IPS-NIHi7 (cell line): Measurements from ENCODE around the gene TRIM24.

Experiments used
- DNase-seq: peaks from one replicate; pipeline ENCODE4 v3.0.0; 2012; ENCODE audit warnings: mixed read lengths; ENCODE audit errors: extremely low spot score

Gene TRIM24

DNA sequence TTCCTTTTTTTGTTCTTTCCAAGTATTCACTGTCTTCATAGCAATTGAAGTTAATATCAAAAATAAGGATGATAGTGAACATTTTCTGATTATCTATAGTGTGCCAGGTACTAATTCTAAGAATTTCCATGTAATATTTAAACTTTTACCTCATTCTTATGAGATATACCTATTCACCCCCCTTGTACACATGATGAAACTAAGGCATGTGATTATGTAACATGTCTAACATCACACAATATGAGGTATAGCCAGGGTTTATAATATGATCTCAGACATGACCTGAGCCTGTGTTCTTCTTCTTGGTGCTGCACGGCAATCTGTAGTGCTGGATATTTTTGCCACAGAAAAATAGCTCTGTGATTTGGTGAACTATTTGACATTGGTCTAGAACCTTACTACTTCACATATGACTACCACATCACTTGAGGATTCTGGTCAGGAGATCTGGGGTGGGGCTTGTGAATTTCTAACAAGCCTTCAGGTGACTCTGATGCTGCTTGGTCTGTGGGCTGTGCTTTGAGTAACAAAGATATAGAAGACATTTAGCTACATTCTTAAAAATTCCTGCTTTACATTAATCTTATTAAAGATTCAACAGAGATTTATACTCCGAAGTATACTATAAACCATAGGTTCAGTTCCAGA is 79.1 kb downstream of the TRIM24 start:
- no peak for DNase-seq

DNA sequence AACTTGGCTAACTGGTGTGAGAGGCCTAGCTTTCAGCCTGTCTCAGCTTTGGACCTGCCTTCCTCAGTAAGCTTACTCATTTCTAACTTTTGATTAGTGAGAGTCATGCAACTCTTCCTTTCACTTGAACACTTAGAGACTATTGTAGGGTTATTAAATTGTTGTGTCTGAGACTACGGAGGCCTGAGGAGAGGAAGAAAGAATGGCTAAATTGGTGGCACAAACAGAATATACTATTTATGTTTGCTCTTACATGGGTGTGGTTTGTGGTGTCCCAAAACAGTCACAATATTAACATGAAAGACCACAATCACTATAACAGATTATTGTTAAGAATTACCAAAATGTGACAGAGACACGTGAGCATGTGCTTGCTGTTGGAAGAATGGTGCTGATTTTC is 82.1 kb downstream of the TRIM24 start:
- no peak for DNase-seq

DNA sequence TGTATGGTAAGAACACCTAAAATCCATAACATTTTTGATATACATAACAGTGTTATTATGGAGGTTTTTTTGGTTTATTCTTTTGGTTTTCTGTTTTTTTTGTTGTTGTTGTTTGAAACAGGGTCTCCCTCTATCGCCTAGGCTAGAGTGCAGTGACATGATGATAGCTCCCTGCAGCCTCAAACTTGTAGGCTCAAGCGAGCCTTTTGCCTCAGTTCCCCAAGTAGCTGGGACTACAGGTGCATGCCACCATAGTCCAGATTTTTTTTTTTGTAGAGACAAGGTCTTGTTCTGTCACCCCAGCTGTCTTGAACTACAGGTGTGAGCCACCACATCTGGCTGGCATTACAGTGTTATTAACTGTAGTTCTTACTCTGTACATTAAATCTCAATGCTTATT is 83.7 kb downstream of the TRIM24 start:
- no peak for DNase-seq

DNA sequence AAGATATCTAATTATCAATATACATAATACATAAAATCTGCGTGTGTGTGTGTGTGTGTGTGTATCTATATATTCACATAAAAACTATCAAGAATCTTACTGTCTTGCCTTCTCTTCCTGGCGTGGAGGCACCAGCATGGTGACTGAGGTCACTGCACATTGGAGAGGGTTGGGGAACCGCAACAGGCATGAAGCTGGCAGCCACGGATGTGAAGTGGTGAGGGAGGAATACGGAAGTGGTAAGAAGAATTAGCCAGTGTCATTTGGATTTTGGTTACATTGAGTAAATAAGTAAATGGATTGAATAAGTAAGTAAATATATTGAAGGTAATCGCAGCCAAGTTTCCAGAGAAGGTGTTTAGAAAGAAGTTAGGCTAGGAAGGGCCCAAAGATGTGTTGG is 85.1 kb downstream of the TRIM24 start:
- no peak for DNase-seq

DNA sequence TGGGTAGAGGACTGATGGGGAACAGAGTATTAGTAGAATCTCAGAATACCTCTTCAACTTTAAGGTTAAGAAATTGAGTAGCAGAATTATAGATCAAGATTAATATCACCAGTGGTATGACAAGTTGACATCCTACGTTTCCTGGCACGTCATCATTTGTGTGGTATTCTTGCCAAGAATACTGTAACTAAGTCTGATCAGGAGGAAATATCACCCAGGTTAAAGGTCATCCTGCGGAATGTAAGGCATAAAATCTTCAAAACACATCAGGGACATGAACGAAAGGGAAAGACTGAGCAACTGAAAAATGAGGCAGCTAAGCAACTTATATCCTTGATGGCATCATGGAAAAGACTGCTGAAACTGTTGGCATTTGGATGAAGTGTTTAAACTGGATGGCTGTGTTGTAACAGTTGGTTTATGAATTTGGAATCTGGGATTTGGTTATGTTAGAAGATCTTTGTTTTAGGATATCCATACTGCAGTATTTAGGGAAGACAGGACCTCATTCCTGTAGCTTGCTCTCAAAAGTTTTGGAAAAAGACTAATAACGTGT is 86.1 kb downstream of the TRIM24 start:
- no peak for DNase-seq

DNA sequence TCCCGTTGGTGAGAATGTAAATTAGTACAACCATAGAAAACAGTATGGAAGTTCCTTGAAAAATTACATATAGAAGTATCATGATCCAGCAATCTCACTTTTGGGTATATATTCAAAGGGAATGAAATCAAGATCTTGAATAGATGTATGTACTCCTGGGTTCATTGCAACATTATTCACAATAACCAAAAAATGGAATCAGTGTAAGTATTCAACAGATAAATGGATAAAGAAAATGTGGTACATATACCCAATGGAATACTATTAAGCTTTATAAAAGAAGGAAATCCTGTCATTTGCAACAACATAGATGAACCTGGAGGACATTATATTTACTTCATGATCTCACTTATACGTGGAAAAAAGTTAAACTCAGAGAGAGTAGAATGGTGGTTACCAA is 86.8 kb downstream of the TRIM24 start:
- DNase-seq, result no peak

DNA sequence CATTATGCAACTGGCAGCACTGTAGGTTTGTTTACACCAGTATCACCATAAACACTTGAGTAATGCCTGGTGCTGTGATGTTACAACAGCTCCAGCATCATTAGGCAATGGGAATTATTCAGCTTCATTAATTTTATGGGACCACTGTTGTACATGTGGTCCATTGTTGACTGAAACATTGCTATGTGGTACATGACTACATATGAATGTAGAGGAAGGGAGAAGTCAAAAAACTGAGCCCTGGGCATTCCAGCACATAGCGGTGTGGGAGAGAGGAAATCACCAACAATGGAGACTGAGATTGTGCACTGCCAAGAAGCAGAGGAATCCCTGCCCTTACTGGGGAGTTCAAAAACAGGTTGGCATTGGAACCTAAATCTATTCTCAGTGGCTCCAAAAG is 89.0 kb downstream of the TRIM24 start:
- DNase-seq, result no peak

DNA sequence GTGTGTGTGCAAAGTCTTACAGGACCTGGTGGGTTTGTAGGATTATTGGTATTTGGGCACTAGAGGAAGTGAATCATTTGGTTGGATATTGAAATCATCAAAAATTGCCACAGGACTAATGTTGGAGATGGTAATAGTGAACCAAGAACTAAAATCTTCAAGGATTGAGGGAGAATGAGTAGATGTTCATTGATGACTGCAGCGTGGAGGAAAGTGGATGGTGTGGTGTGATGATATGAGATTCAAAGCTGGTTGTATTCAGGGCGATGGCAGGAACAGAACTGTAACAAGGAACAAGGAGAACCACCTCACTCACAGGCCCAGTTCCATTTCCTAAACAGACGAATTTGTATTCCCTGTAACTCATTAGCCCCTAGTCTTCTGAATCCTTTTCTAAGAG is 90.3 kb downstream of the TRIM24 start:
- DNase-seq, result no peak

DNA sequence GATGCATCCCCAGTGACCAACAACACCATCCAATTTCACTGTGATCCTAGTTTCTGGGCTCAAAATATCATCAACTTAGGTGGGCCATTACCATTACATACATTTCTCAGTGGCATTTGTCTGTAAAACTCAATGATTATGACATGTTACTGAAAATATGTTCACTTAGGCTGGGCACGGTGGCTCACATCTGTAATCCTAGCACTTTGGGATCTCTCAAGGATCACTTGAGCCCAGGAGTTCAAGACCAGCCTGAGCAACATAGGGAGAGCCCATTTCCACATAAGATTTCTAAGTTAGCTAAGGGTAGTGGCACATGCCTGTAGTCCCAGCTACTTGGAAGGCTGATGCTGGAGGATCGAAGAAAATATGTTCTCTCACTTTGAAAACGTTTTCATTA is 91.0 kb downstream of the TRIM24 start:
- no peak for DNase-seq

DNA sequence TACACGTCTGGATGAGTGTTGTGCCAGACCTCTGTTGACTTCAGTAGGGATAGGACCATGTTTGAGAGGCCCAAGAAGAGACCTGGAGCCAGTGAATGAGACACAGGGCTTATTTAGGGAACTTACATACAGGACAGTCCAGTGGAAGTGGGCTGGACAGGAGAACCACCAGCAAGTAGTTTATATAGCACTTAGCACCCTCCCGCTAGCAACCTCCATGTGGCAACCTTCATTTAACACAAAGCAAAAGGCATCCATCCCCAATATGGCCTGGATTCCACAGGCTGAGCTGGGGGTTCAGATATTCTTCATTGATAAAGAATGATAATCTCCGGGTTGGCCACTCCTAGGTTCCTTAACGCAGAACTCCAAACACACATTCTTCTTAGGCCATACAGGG is 93.7 kb downstream of the TRIM24 start:
- DNase-seq, result no peak

DNA sequence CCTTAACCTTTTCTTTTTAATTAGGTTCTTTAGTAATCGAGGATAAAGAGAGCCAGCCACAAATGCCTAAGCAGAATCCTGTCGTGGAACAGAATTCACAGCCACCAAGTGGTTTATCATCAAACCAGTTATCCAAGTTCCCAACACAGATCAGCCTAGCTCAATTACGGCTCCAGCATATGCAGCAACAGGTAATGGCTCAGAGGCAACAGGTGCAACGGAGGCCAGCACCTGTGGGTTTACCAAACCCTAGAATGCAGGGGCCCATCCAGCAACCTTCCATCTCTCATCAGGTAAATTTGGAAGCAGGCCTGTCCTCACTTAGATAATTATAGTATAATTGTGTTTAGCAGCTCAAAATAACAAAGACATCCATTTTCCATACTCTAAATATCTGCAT is 94.6 kb downstream of the TRIM24 start:
- DNase-seq, result no peak

DNA sequence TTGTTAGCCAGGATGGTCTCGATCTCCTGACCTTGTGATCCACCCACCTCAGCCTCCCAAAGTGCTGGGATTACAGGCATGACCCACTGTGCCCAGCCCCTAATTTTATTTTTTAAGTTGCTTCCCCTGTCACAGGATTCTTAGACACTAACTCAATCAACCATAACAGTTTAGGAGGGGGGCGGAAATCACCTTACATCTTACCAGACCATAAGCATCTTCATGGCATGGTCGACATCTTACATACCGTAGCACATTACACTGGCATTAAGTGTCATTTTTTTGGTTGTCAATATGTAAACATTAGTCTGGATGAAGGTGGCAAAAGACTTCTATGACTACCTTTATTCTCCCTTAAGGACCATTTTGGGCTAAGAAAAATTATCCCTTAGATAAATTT is 95.6 kb downstream of the TRIM24 start:
- no peak for DNase-seq

DNA sequence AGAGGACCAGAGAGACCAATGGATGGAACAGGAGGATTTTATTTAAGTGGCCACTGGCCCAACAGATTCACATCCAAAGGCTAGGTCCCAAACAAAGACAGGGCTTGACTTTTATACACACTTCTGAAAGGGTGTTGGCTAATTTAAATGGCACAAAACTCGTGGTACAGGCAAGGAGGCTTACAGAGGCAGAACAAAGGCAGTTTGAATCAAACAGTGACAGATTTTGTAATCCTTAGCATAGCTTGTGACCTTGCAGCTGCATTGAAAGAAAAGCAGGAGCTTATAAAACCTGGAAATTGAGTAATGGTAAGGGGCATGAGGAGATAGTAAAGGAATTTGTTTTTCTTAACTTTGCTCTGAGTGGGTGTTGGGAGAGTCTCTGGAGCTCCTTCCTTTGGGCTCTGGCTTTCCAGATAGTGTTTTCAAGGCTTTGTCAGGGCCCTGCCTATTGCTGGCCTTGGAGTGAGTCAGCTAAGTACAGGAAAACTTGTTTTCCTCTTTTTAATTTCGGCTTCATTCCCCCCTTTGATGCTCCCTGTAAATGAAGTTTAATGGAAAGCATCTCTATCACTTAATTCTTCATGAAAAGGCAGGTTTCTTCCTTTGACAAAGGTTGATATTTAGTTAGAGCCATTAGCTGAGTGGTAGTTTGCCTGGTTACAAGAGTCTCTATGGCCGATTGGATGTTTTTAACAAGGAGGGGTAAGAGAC is 96.9 kb downstream of the TRIM24 start:
- no peak for DNase-seq

DNA sequence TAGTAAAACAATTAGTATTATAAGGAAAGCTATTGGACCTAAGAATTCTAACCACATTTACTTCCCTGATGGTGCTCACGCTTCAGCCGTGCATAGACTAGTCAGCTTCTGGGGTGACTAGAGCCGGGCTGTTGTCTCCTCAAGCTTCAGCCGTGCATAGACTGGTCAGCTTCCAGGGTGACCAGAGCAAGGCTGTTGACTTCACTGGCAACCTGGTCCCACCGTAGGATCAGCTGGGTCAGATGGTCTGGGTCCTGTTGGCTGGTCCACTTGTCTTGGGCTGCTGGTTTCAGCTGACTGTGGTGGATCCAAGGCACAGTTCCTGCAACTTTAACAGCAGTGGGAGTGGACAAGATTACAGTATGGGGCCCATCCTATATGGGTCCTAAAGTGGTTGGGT is 99.4 kb downstream of the TRIM24 start:
- DNase-seq, result no peak

DNA sequence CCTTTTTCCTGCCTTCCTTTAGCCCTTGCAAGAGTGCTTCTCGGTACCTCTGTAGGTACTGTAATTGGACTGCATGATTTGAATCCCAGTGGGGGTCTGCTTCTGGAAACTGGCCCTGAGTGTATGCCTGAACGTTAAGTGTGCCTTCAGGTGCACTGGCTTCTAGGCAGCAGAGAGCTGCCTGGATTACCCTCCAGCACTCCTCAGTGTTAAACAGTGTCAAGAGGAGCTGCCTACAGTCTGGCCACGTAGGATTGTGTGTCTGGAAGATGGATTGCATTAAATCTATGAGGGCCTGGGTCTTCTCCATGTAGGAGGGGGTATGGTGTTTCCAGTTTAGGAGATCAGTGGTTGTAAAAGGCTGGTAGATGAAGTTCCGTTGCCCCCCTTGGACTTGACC is 103.7 kb downstream of the TRIM24 start:
- DNase-seq, result no peak

DNA sequence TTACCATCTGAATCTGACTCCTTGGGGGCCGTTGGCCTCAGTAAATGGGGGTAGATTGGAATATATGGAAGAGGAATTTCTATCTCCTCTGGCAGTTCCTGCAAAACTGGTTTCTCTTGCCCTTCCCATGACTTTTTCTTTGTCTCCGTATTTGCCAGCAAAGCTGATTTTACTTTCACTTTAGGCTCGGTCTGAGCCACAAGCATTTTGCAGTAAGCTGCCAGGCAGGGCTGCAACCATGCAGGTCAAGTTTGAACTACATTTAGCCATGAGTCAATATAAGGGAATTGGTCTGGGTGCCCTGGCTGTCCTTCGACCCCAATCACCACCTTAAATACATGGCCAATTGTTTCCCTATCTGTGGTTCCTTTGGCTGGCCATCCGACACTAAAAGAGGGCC is 104.3 kb downstream of the TRIM24 start:
- DNase-seq, result no peak

DNA sequence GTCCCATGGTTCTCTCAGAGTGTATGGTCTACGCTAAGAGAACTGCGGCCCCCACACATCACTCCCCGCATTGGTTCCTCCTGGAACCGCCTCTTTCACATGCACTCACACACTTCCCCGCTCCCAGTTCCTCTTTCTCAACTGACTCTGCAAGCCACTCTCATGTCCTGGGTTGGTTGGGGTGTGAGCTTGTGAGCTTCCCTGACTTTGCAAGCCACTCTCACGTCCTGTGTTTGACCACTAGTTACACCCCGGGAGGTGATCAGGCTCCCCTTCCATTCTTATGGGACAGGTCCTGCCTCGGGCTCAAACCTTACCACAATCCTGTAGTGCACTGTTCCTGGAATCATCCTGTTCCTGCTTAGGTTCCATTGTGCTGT is 105.0 kb downstream of the TRIM24 start:
- DNase-seq, result no peak

DNA sequence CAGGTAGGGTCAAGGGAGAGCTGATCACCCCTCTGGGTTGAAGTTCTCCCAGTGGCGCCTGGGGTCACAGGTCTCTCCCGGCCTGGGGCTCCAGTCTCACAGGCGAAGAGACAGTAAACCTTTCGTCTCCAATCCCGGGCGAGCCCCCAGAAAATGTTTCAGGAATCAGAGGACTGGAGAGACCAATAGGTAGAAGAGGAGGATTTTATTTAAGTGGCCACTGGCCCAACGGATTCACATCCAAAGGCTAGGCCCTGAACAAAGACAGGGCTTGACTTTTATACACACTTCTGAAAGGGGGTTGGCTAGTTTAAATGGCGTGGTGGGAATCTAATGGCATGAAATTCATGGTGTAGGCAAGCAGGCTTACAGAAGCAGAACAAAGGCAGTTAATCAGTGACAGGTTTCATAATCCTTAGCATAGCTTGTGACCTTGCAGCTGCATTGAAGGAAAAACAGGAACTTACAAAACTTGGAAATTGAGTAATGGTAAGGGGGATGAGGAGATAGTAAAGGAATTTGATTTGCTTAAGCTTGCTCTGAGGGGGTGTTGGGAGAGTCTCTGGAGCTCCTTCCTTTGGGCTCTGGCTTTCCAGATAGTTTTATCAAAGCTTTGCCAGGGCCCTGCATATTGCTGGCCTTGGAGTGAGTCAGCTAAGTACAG is 105.5 kb downstream of the TRIM24 start:
- DNase-seq, result no peak

DNA sequence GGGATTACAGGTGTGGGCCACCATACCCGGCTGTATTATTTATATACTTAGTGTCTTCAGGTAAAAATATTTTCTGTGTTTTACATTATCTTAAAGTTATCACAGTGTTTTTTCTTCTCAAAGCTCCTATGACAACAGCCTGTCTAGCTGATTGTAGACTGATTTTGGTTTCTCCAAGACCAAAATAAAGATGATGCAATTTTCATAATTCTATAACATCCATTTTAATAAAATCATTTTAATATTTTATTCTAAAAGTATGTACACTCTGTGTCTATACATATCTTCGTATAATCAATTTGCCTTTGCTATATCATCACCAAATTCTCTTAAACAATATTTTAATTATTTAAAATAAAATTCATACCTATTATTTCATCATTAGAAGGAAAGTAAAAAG is 108.6 kb downstream of the TRIM24 start:
- no peak for DNase-seq

DNA sequence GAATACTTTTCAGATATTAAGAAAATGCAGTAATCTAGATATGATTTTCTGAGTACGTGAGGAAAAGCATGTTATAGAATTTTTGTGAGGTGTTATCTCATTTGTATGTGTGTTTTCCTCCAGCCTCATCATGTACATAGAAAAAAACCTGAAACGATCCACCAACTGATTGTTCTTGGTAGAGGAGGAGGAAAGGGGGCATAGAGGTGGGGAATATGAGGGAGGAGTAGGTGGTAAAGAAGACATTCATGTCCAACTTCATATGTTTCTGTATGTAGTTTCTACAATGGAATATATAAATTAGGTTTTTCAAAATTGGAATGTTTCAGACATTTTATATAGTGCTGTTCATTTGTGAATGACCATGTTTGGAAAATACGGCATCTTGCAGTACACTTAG is 109.4 kb downstream of the TRIM24 start:
- DNase-seq, result no peak

DNA sequence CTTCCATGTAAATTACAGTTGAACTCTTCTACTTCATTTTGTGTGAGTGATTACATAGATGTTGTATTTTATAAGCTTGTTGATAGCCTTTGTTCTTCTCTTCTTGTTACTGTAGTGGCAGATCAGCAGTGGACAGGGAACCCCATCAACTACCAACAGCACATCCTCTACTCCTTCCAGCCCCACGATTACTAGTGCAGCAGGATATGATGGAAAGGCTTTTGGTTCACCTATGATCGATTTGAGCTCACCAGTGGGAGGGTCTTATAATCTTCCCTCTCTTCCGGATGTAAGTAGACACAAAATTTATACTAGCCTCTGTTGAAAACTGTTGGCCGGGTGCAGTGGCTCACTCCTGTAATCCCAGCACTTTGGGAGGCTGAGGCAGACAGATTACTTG is 110.7 kb downstream of the TRIM24 start:
- no peak for DNase-seq

DNA sequence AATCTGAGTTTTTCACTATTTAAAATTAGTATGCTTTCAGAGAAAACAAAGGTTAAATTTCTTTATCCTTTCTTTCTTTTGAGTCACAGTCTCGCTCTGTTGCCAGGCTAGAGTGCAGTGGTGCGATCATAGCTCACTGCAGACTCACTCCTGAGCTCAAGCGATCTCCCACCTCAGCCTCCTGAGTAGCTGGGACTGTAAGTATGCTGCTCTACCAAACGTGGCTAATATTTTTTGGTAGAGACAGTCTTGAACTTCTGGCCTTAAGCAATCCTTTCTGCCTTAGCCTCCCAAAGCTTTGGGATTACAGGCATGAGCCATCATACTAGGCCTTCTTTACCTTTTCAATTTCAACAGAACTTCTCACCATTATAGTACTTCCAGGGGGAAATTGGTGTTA is 113.7 kb downstream of the TRIM24 start:
- DNase-seq, result no peak

DNA sequence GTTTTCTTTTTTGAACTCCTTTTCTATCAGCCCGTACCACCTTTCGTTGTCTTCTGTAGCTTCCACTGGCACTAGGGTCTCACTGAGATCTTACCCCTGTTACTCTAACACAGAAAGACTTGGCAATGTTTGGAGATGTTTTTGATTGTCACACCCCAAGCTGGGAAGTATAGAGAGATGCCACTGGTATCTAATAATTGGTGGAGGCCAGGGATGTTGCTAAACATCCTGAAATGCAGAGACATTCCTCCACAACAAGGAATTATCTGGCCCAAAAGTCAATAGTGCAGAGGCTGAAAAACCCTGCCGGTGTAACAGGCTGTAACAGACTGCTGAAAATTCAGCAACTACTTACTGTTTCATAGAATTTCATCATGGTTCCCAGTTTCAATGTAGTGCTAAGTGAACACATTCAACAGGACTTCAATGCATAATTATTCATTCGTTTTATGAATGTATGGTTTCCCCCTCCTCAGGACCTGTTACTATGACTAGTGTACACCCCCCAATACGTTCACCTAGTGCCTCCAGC is 115.9 kb downstream of the TRIM24 start:
- DNase-seq, result no peak
